SK-N-SH treated with all-trans-retinoic acid at 6 μM for 48 hours (cell line): Measurements from ENCODE around the gene RHBDL2.

Experiments
- ATAC-seq: fragments of 200-7000 bp; cut with Tn5 transposase; 3 replicates; pipeline ENCODE4 v1.9.1; 2020; ENCODE audit warnings: mild to moderate bottlenecking, moderate library complexity
- ARNTL ChIP-seq: fragments of 450-650 bp; formaldehyde crosslinking; IDR thresholded peaks from 2 replicates; pipeline ENCODE4 v1.5.0; 2020; ENCODE audit warnings: low read depth, mild to moderate bottlenecking, moderate library complexity, borderline replicate concordance
- BACH2 ChIP-seq: fragments of 250-450 bp; sonication (Bioruptor Pico); IDR thresholded peaks from 2 replicates; pipeline ENCODE4 v1.9.0; 2021; ENCODE audit warnings: mild to moderate bottlenecking, borderline replicate concordance
- CREB5 ChIP-seq: fragments of 250-450 bp; sonication (Bioruptor Pico); IDR thresholded peaks from 2 replicates; pipeline ENCODE4 v1.5.1; 2020; ENCODE audit warnings: low read depth, mild to moderate bottlenecking, moderate library complexity
- CSDC2 ChIP-seq: fragments of 250-450 bp; sonication (Bioruptor Pico); IDR thresholded peaks from 2 replicates; pipeline ENCODE4 v1.5.0; 2020; ENCODE audit warnings: mild to moderate bottlenecking, moderate library complexity
- CSRNP3 ChIP-seq: fragments of 250-450 bp; sonication (Bioruptor Pico); IDR thresholded peaks from 2 replicates; pipeline ENCODE4 v1.5.1; 2021; ENCODE audit warnings: mild to moderate bottlenecking, moderate library complexity
- ESRRG ChIP-seq: fragments of 250-450 bp; sonication (Bioruptor Pico); IDR thresholded peaks from 2 replicates; pipeline ENCODE4 v1.6.1; 2021; ENCODE audit warnings: mild to moderate bottlenecking
- GLIS3 ChIP-seq: fragments of 250-450 bp; sonication (Bioruptor Pico); IDR thresholded peaks from 2 replicates; pipeline ENCODE4 v1.5.0; 2020; ENCODE audit warnings: mild to moderate bottlenecking, moderate library complexity
- ISL1 ChIP-seq: fragments of 250-450 bp; sonication (Bioruptor Pico); IDR thresholded peaks from 2 replicates; pipeline ENCODE4 v2.1.2; 2022; ENCODE audit warnings: mild to moderate bottlenecking, moderate library complexity
- OSR1 ChIP-seq: fragments of 250-450 bp; sonication (Bioruptor Pico); IDR thresholded peaks from 2 replicates; pipeline ENCODE4 v1.8.0; 2022; ENCODE audit warnings: moderate library complexity, mild to moderate bottlenecking, inconsistent platforms
- PATZ1 ChIP-seq: fragments of 250-450 bp; sonication (Bioruptor Pico); IDR thresholded peaks from 2 replicates; pipeline ENCODE4 v1.8.0; 2020; ENCODE audit warnings: mild to moderate bottlenecking, moderate library complexity, borderline replicate concordance
- POU6F1 ChIP-seq: fragments of 250-450 bp; sonication (Bioruptor Pico); IDR thresholded peaks from 2 replicates; pipeline ENCODE4 v1.8.0; 2021; ENCODE audit warnings: low read depth, mild to moderate bottlenecking, moderate library complexity, borderline replicate concordance
- PPARA ChIP-seq: fragments of 250-450 bp; sonication (Bioruptor Pico); IDR thresholded peaks from 2 replicates; pipeline ENCODE4 v1.5.0; 2020; ENCODE audit warnings: mild to moderate bottlenecking, borderline replicate concordance
- RARB ChIP-seq: fragments of 250-450 bp; sonication (Bioruptor Pico); IDR thresholded peaks from 2 replicates; pipeline ENCODE4 v1.8.0; 2021; ENCODE audit warnings: mild to moderate bottlenecking, moderate library complexity
- SNAI2 ChIP-seq: fragments of 250-450 bp; sonication (Bioruptor Pico); IDR thresholded peaks from 2 replicates; pipeline ENCODE4 v1.5.0; 2020; ENCODE audit warnings: mild to moderate bottlenecking, moderate library complexity
- TCF4 ChIP-seq: fragments of 250-450 bp; sonication (Bioruptor Pico); IDR thresholded peaks from 2 replicates; pipeline ENCODE4 v1.8.0; 2021; ENCODE audit warnings: mild to moderate bottlenecking, moderate library complexity, borderline replicate concordance
- TOX ChIP-seq: fragments of 250-450 bp; sonication (Bioruptor Pico); IDR thresholded peaks from 2 replicates; pipeline ENCODE4 v1.8.0; 2021; ENCODE audit warnings: mild to moderate bottlenecking, moderate library complexity, borderline replicate concordance
- TSHZ2 ChIP-seq: fragments of 250-450 bp; sonication (Bioruptor Pico); IDR thresholded peaks from 2 replicates; pipeline ENCODE4 v1.5.0; 2020; ENCODE audit warnings: mild to moderate bottlenecking, moderate library complexity
- ZC3H10 ChIP-seq: fragments of 250-450 bp; sonication (Bioruptor Pico); IDR thresholded peaks from 2 replicates; pipeline ENCODE4 v1.5.1; 2021; ENCODE audit warnings: mild to moderate bottlenecking, moderate library complexity
- ZFP3 ChIP-seq: fragments of 250-450 bp; sonication (Bioruptor Pico); IDR thresholded peaks from 2 replicates; pipeline ENCODE4 v1.5.0; 2020; ENCODE audit warnings: mild to moderate bottlenecking, moderate library complexity
- ZFP30 ChIP-seq: fragments of 450-650 bp; formaldehyde crosslinking; IDR thresholded peaks from 2 replicates; pipeline ENCODE4 v1.5.0; 2022; ENCODE audit warnings: mild to moderate bottlenecking, moderate library complexity
- ZNF70 ChIP-seq: fragments of 450-650 bp; formaldehyde crosslinking; IDR thresholded peaks from 2 replicates; pipeline ENCODE4 v1.5.0; 2020; ENCODE audit warnings: mild to moderate bottlenecking, moderate library complexity
- ZNF8 ChIP-seq: fragments of 450-650 bp; formaldehyde crosslinking; IDR thresholded peaks from 2 replicates; pipeline ENCODE4 v1.5.0; 2020; ENCODE audit warnings: mild to moderate bottlenecking, moderate library complexity

The RHBDL2 gene

GRCh38 chr1:38885092-38885491 lies 56.5 kb downstream of the RHBDL2 start:
- TF ChIP-seq ZNF8 (CRISPR knock-in tag) (no peak), GLIS3 (CRISPR knock-in tag) (no peak), TCF4 (CRISPR knock-in tag) (no peak), ZFP30 (no peak), TOX (CRISPR knock-in tag) (no peak), ESRRG (no peak), PPARA (no peak), CREB5 (CRISPR knock-in tag) (no peak), ZFP3 (no peak), ZC3H10 (CRISPR knock-in tag) (no peak), CSRNP3 (CRISPR knock-in tag) (no peak)
- TF ChIP-seq, all 23 proteins: peak for 0
- no peak for ATAC-seq

- TF ChIP-seq TCF4 (CRISPR knock-in tag) (no peak), TOX (CRISPR knock-in tag) (no peak), ISL1 (CRISPR knock-in tag) (no peak), CSDC2 (CRISPR knock-in tag) (no peak), ESRRG (no peak), ZNF70 (CRISPR knock-in tag) (no peak), ZFP30 (no peak), GLIS3 (CRISPR knock-in tag) (no peak), PATZ1 (CRISPR knock-in tag) (no peak), SNAI2 (no peak), ZNF8 (CRISPR knock-in tag) (no peak), ZC3H10 (CRISPR knock-in tag) (no peak), ZFP3 (no peak), CREB5 (CRISPR knock-in tag) (no peak), ARNTL (CRISPR knock-in tag) (no peak)
- no peak for ATAC-seq
Observed at GRCh38 chr1:38881487-38881886, 60.1 kb downstream of the RHBDL2 start, which contains the start of gene GJA9. Gene GJA9, minus strand, starts transcription at chr1:38881587. Its CDS starts 5,489 bp downstream, at chr1:38876098.

GRCh38 chr1:38875811-38876210 lies 65.8 kb downstream of the RHBDL2 start:
- ATAC-seq: no peak
- TF ChIP-seq PATZ1 (CRISPR knock-in tag) (no peak), GLIS3 (CRISPR knock-in tag) (no peak), ESRRG (no peak), ARNTL (CRISPR knock-in tag) (no peak), ZC3H10 (CRISPR knock-in tag) (no peak), RARB (CRISPR knock-in tag) (no peak), TSHZ2 (CRISPR knock-in tag) (no peak), ZFP3 (no peak), OSR1 (CRISPR knock-in tag) (no peak), ZNF70 (CRISPR knock-in tag) (no peak), CSDC2 (CRISPR knock-in tag) (no peak), PPARA (no peak), ZFP30 (no peak), ISL1 (CRISPR knock-in tag) (no peak), CSRNP3 (CRISPR knock-in tag) (no peak), ZNF8 (CRISPR knock-in tag) (no peak), TOX (CRISPR knock-in tag) (no peak), POU6F1 (no peak), BACH2 (no peak)
